ENCODE data around the gene LIAS. TPM values are rescaled to one million over a fixed set of nuclear protein-coding genes. Genes with fewer than 3 reads are reported as not detected.
A peak's percentile ranks its signal among the peaks of the same experiment; 100 is the strongest.
"Not testable (repeated sequence)": the region's sequence is repeated elsewhere in the genome, so short reads cannot be mapped to it uniquely, and the experiment has no call there.

Gene LIAS
- 10 to 100 TPM; 17.6 to 17.9 TPM for total RNA-seq
- 17.8 TPM for polyA plus RNA-seq (2013, experiment 1 of 2)
- polyA plus RNA-seq (2013, experiment 2 of 2): 14.3 TPM
- long read RNA-seq, experiment 1, partial matches to known transcripts: 1 of 6 reads
- long read RNA-seq, experiment 1, other reads (novel, unspliced or antisense): 4 of 6 reads
- long read RNA-seq, experiment 2, full-length matches to known transcripts: 15 of 17 reads
- long read RNA-seq, experiment 2, partial matches to known transcripts: 0 of 17 reads
- long read RNA-seq, experiment 2, other reads (novel, unspliced or antisense): 2 of 17 reads
- long read RNA-seq, experiment 3, full-length matches to known transcripts: 18 of 22 reads
- long read RNA-seq, experiment 3, partial matches to known transcripts: 0 of 22 reads
- long read RNA-seq, experiment 3, other reads (novel, unspliced or antisense): 4 of 22 reads
- long read RNA-seq, experiment 4, full-length matches to known transcripts: 30 of 37 reads
- long read RNA-seq, experiment 4, partial matches to known transcripts: 1 of 37 reads
- long read RNA-seq, experiment 4, other reads (novel, unspliced or antisense): 6 of 37 reads

GRCh38 chr4:39458505-39459300, at the start of gene LIAS, which contains the start of gene RPL9:
TSS of gene LIAS (plus strand) at chr4:39459056. CDS start at chr4:39459118, 62 bp downstream.
TSS of gene RPL9 (minus strand) at chr4:39458922. CDS start at chr4:39458439, 483 bp downstream.
- H3K9ac ChIP-seq (ENCODE audit: extremely low read depth, low read length, poor library complexity, severe bottlenecking): peak within 1 kb of the TSS; percentile 99
- no peaks in the 10 kb centered on the region for H3K27me3 ChIP-seq (ENCODE audit: control insufficient read depth, insufficient read depth, low read length, poor library complexity, severe bottlenecking)
- peak; percentile 98 for DNase-seq
- H3K9me3 ChIP-seq (ENCODE audit: control insufficient read depth, low read length): no peaks in the 10 kb centered on the region
- peak within 1 kb of the TSS; percentile 94 for H3K4me3 ChIP-seq (ENCODE audit: low read length)
- no peaks in the 10 kb centered on the region for H3K4me1 ChIP-seq (ENCODE audit: control insufficient read depth, insufficient read depth, low read length)
- peaks cover 60% of the 10 kb centered on the region for H3K36me3 Mint-ChIP-seq (ENCODE audit: low read depth)
- H3K4me3 Mint-ChIP-seq: peak within 1 kb of the TSS; percentile 96
- no peaks in the 10 kb centered on the region for H3K9me3 Mint-ChIP-seq
- H3K4me1 Mint-ChIP-seq: peaks cover 21% of the 10 kb centered on the region
- H3K27me3 Mint-ChIP-seq (ENCODE audit: insufficient read depth): no peaks in the 10 kb centered on the region
- peak within 1 kb of the TSS; percentile 97 for H3K27ac ChIP-seq (ENCODE audit: low read depth, low read length)
- 0% methylated on average over 33 to 55 of the region's 55 CpGs for WGBS, 2 experiments (ENCODE audit: insufficient coverage in 1 of 2, insufficient read length in 1 of 2)
- H3K36me3 ChIP-seq (ENCODE audit: control insufficient read depth, insufficient read depth, low read length): peaks cover 65% of the 10 kb centered on the region
- no peak for TF ChIP-seq CTCF (conservative IDR thresholded peaks at IDR 0.05)
- peak within 1 kb of the TSS; percentile 99 for H3K27ac Mint-ChIP-seq

DNA sequence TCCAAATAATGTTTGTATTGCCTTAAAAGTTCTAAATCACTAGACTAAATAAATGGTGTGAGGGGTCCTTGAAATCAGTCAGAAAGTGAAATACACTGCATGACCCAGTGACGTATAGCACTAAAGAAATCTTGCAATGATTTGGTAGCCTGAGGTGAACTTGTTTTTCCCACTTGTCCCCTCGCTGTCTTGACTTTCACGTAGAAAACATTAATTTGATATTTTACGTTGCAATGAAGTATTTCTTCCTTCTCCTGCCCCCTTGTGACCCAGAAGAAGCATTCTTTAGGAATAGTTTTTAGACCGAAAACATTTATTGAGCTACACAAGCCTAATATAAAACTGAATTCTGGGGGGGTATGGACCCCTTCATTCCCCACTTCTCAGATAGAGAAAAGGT, 48.4 kb upstream of the LIAS start:
- Mint-ChIP-seq H3K4me3 (no peak overlapping the region), H3K27ac (no peak overlapping the region), H3K4me1 (peaks cover 6% of the 10 kb centered on the region), H3K9me3 (no peaks in the 10 kb centered on the region), H3K36me3 (ENCODE audit: low read depth) (no peaks in the 10 kb centered on the region), H3K27me3 (ENCODE audit: insufficient read depth) (no peaks in the 10 kb centered on the region)
- H3K36me3 ChIP-seq (ENCODE audit: control insufficient read depth, insufficient read depth, low read length): no peaks in the 10 kb centered on the region
- H3K27me3 ChIP-seq (ENCODE audit: control insufficient read depth, insufficient read depth, low read length, poor library complexity, severe bottlenecking): no peaks in the 10 kb centered on the region
- H3K9ac ChIP-seq (ENCODE audit: extremely low read depth, low read length, poor library complexity, severe bottlenecking): no peak overlapping the region
- DNase-seq: no peak
- 84 to 88% methylated on average over 1 to 4 of the region's 5 CpGs for WGBS, 2 experiments (ENCODE audit: insufficient coverage in 1 of 2, insufficient read length in 1 of 2)
- H3K4me1 ChIP-seq (ENCODE audit: control insufficient read depth, insufficient read depth, low read length): no peaks in the 10 kb centered on the region
- peak; percentile 40 for TF ChIP-seq CTCF (conservative IDR thresholded peaks at IDR 0.05)
- no peak overlapping the region for H3K4me3 ChIP-seq (ENCODE audit: low read length)
- no peaks in the 10 kb centered on the region for H3K9me3 ChIP-seq (ENCODE audit: control insufficient read depth, low read length)
- no peak overlapping the region for H3K27ac ChIP-seq (ENCODE audit: low read depth, low read length)

DNA sequence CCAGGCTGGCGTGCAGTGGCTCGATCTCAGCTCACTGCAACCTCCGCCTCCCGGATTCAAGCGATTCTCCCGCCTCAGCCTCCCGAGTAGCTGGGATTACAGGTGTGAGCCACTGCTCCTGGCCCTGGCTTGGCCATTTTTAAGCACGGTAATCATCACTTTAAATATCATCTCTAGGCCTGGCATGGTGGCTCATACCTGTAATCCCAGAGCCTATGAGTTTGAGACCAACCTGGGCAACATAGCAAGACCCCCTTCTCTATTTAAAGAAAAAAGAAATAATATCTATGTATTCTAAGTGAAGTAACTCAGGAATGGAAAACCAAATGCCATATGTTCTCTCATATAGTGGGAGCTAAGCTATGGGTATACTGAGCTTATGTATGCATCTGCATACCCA, 47.3 kb upstream of the LIAS start:
- not testable (repeated sequence) for H3K9me3 ChIP-seq (ENCODE audit: control insufficient read depth, low read length); H3K9me3 Mint-ChIP-seq; H3K4me3 Mint-ChIP-seq; H3K9ac ChIP-seq (ENCODE audit: extremely low read depth, low read length, poor library complexity, severe bottlenecking); H3K36me3 ChIP-seq (ENCODE audit: control insufficient read depth, insufficient read depth, low read length); H3K4me3 ChIP-seq (ENCODE audit: low read length); H3K36me3 Mint-ChIP-seq (ENCODE audit: low read depth); H3K27me3 Mint-ChIP-seq (ENCODE audit: insufficient read depth); H3K4me1 ChIP-seq (ENCODE audit: control insufficient read depth, insufficient read depth, low read length); H3K4me1 Mint-ChIP-seq; H3K27ac Mint-ChIP-seq; DNase-seq; H3K27me3 ChIP-seq (ENCODE audit: control insufficient read depth, insufficient read depth, low read length, poor library complexity, severe bottlenecking); H3K27ac ChIP-seq (ENCODE audit: low read depth, low read length)
- WGBS, 2 experiments (ENCODE audit: insufficient coverage in 1 of 2, insufficient read length in 1 of 2): 87 to 96% methylated on average over 7 to 8 of the region's 8 CpGs

Data from endodermal cell (in vitro differentiated cells).